ENCODE measurements around the gene RAB28.

RAB28 gene

DNA sequence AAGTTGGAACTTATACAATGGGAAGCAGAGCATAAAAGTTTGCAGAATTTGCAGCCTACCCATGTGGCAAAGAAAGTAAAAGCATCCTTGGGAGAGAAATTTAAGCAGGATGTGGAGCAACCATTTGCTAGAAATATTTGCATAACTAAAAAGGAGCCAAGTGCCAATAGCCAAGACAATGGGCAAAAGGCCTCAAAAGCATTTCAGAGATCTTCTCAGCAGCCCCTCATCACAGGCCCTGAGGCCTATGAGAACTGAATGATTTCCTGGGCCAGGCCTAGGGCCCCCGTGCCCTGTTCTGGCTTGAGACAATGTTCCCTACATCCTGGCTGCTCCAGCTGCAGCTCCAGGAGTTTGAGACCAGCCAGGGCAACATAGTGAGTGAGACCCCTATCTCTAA lies 25.3 kb upstream of the RAB28 start:
- Histone ChIP-seq H3K4me3 (ENCODE audit: low read length in 2 of 2) (no peak overlapping the region), H3K4me1 (ENCODE audit: control insufficient read depth in 2 of 2, insufficient read depth in 2 of 2, low read length in 2 of 2) (no peaks in the 10 kb centered on the region), H3K36me3 (ENCODE audit: control insufficient read depth in 2 of 2, insufficient read depth in 2 of 2, low read length in 2 of 2) (no peaks in the 10 kb centered on the region), H3K27ac (ENCODE audit: low read depth in 2 of 2, low read length in 2 of 2) (no peak overlapping the region), H3K9ac (ENCODE audit: low read depth in 1 of 2, low read length in 2 of 2) (no peak overlapping the region), H3K9me3 (ENCODE audit: control insufficient read depth in 2 of 2, low read length in 2 of 2) (no peaks in the 10 kb centered on the region), H3K27me3 (ENCODE audit: control insufficient read depth in 2 of 2, insufficient read depth in 2 of 2, low read length in 2 of 2) (no peaks in the 10 kb centered on the region)

DNA sequence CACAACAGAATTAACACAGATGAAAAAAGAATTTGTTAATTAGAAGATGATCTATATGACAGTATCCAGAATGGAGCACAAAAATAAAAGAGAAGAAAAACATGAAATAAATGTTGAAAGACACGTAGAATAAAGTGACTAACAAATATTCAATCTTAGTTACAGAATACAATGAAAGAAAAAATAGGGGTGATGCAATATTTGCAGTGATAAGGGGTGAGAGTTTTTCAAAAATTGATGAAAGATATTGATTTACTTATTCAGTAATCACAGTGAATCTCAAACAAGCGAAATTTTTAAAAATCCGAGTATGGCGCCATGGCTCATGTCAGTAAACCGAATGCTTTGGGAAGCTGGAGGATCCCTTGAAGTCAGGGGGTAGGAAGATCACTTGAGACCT lies 20.2 kb upstream of the RAB28 start:
- H3K36me3 ChIP-seq (ENCODE audit: control insufficient read depth in 2 of 2, insufficient read depth in 2 of 2, low read length in 2 of 2) = no peaks in the 10 kb centered on the region
- H3K9ac ChIP-seq (ENCODE audit: low read depth in 1 of 2, low read length in 2 of 2) = no peak overlapping the region
- H3K4me1 ChIP-seq (ENCODE audit: control insufficient read depth in 2 of 2, insufficient read depth in 2 of 2, low read length in 2 of 2) = no peaks in the 10 kb centered on the region
- H3K4me3 ChIP-seq (ENCODE audit: low read length in 2 of 2) = no peak overlapping the region
- H3K27ac ChIP-seq (ENCODE audit: low read depth in 2 of 2, low read length in 2 of 2) = no peak overlapping the region
- no peaks in the 10 kb centered on the region for H3K9me3 ChIP-seq (ENCODE audit: control insufficient read depth in 2 of 2, low read length in 2 of 2)
- peaks cover 0 to 3% of the 10 kb centered on the region in 2 donors for H3K27me3 ChIP-seq (ENCODE audit: control insufficient read depth in 2 of 2, insufficient read depth in 2 of 2, low read length in 2 of 2)

DNA sequence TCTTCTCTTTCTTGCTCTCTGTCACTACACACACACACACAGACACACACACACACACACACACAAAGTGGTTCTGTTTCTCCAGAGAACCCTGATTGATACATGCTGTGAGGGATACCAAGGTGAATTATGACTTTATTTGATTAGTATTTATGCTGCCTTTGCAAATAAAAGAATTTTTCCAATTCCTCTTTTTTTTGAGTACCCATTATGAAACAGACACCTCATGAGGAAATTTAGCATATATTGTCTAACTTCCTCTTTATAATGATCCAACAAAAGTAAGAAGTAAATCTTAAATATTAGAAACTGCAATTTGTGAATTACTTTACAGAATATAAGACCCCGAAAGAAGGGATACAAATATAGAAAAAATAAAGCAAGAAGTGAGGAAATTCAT lies 14.3 kb upstream of the RAB28 start:
- H3K36me3 ChIP-seq (ENCODE audit: control insufficient read depth in 2 of 2, insufficient read depth in 2 of 2, low read length in 2 of 2) = no peaks in the 10 kb centered on the region
- H3K9ac ChIP-seq (ENCODE audit: low read depth in 1 of 2, low read length in 2 of 2) = no peak overlapping the region
- no peak overlapping the region for H3K4me3 ChIP-seq (ENCODE audit: low read length in 2 of 2)
- H3K27ac ChIP-seq (ENCODE audit: low read depth in 2 of 2, low read length in 2 of 2) = no peak overlapping the region
- peaks cover 0 to 4% of the 10 kb centered on the region in 2 donors for H3K4me1 ChIP-seq (ENCODE audit: control insufficient read depth in 2 of 2, insufficient read depth in 2 of 2, low read length in 2 of 2)
- peaks cover 0 to 3% of the 10 kb centered on the region in 2 donors for H3K27me3 ChIP-seq (ENCODE audit: control insufficient read depth in 2 of 2, insufficient read depth in 2 of 2, low read length in 2 of 2)
- H3K9me3 ChIP-seq (ENCODE audit: control insufficient read depth in 2 of 2, low read length in 2 of 2) = no peaks in the 10 kb centered on the region

DNA sequence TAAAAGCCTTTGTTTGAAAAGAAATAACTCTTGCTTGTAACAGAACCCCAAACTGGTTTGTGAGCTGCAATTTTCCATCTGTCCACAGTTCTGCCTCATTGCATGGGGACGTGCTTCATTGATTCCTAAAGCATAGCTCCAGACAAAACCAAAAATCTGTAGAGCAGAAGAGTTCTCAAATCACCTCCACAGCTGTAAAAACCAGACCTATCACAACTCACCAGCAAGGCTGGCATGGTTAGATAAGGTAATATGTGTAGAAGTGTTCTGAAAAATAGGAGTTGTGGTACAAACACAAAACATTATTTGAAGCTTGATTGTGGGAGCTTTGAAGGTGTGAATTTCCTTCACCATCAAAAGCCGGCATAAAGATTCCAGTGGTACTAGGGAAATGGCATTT lies 12.5 kb upstream of the RAB28 start:
- no peaks in the 10 kb centered on the region for H3K9me3 ChIP-seq (ENCODE audit: control insufficient read depth in 2 of 2, low read length in 2 of 2)
- no peak overlapping the region for H3K27ac ChIP-seq (ENCODE audit: low read depth in 2 of 2, low read length in 2 of 2)
- H3K36me3 ChIP-seq (ENCODE audit: control insufficient read depth in 2 of 2, insufficient read depth in 2 of 2, low read length in 2 of 2) = no peaks in the 10 kb centered on the region
- peaks cover 0 to 4% of the 10 kb centered on the region in 2 donors for H3K4me1 ChIP-seq (ENCODE audit: control insufficient read depth in 2 of 2, insufficient read depth in 2 of 2, low read length in 2 of 2)
- no peak overlapping the region for H3K4me3 ChIP-seq (ENCODE audit: low read length in 2 of 2)
- no peak overlapping the region for H3K9ac ChIP-seq (ENCODE audit: low read depth in 1 of 2, low read length in 2 of 2)
- H3K27me3 ChIP-seq (ENCODE audit: control insufficient read depth in 2 of 2, insufficient read depth in 2 of 2, low read length in 2 of 2) = peaks cover 0 to 3% of the 10 kb centered on the region in 2 donors

DNA sequence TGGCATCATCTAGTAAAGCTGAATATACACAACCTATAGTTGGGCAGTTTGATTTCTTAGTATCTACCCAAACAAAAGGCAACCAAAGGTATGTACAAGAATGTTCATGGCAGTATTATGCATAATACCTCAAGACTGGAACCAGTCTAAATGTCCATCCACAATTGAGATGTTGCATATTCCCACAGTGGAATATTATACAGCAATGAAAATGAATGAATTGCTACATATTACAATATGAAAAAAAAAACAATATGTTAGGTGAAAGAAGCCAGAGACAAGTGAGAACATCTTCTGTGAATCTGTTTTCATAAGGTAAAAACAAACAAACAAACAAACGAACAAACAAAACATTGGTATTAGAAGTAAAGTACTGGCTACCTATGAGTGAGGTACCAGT lies 11.6 kb upstream of the RAB28 start:
- peaks cover 0 to 4% of the 10 kb centered on the region in 2 donors for H3K4me1 ChIP-seq (ENCODE audit: control insufficient read depth in 2 of 2, insufficient read depth in 2 of 2, low read length in 2 of 2)
- H3K4me3 ChIP-seq (ENCODE audit: low read length in 2 of 2) = no peak overlapping the region
- no peaks in the 10 kb centered on the region for H3K27me3 ChIP-seq (ENCODE audit: control insufficient read depth in 2 of 2, insufficient read depth in 2 of 2, low read length in 2 of 2)
- no peaks in the 10 kb centered on the region for H3K36me3 ChIP-seq (ENCODE audit: control insufficient read depth in 2 of 2, insufficient read depth in 2 of 2, low read length in 2 of 2)
- H3K9me3 ChIP-seq (ENCODE audit: control insufficient read depth in 2 of 2, low read length in 2 of 2) = no peaks in the 10 kb centered on the region
- no peak overlapping the region for H3K27ac ChIP-seq (ENCODE audit: low read depth in 2 of 2, low read length in 2 of 2)
- no peak overlapping the region for H3K9ac ChIP-seq (ENCODE audit: low read depth in 1 of 2, low read length in 2 of 2)

DNA sequence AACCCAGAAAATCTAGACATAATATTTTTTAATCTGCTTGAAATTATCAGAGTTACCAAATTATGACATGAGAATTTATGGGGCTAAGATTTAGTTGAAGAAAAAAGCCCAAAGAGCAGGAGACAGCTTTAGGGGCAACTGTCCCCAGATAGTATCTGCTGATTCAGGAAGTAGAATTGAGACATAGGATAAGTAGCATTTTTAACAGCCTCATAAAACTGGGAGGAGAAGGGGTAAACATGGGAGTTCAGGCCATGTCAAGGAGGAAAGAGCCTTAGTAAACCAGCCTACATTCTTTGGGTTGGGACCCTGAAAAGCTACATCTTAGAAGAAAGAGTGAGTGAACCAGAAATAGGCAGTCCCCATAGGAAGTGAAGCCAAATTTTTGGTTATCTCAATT lies 9.7 kb upstream of the RAB28 start:
- peaks cover 0 to 4% of the 10 kb centered on the region in 2 donors for H3K4me1 ChIP-seq (ENCODE audit: control insufficient read depth in 2 of 2, insufficient read depth in 2 of 2, low read length in 2 of 2)
- no peak overlapping the region for H3K27ac ChIP-seq (ENCODE audit: low read depth in 2 of 2, low read length in 2 of 2)
- H3K9ac ChIP-seq (ENCODE audit: low read depth in 1 of 2, low read length in 2 of 2) = no peak overlapping the region
- peaks cover 0 to 3% of the 10 kb centered on the region in 2 donors for H3K27me3 ChIP-seq (ENCODE audit: control insufficient read depth in 2 of 2, insufficient read depth in 2 of 2, low read length in 2 of 2)
- H3K9me3 ChIP-seq (ENCODE audit: control insufficient read depth in 2 of 2, low read length in 2 of 2) = no peaks in the 10 kb centered on the region
- no peaks in the 10 kb centered on the region for H3K36me3 ChIP-seq (ENCODE audit: control insufficient read depth in 2 of 2, insufficient read depth in 2 of 2, low read length in 2 of 2)
- no peak overlapping the region for H3K4me3 ChIP-seq (ENCODE audit: low read length in 2 of 2)

DNA sequence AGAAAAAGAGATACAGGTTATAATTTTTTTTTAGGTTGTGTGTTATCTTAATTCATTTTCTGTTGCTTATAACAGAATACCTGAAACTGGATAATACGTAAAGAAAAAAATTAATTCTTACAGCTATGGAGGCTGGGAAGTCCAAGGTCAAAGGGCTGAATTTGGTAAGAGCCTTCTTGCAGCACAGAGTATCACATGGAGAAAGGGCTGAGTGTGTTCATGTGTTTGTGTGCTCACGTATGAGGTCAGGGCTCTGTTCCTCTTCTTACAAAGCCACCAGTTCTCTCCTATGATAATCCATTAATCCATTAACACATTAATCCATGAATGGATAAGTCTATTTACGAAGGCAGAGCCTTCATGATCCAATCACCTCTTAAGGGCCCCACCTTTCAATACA lies 8.6 kb upstream of the RAB28 start:
- H3K9ac ChIP-seq (ENCODE audit: low read depth in 1 of 2, low read length in 2 of 2) = no peak overlapping the region
- no peak overlapping the region for H3K27ac ChIP-seq (ENCODE audit: low read depth in 2 of 2, low read length in 2 of 2)
- no peaks in the 10 kb centered on the region for H3K9me3 ChIP-seq (ENCODE audit: control insufficient read depth in 2 of 2, low read length in 2 of 2)
- H3K4me3 ChIP-seq (ENCODE audit: low read length in 2 of 2) = no peak overlapping the region
- peaks cover 0 to 8% of the 10 kb centered on the region in 2 donors for H3K27me3 ChIP-seq (ENCODE audit: control insufficient read depth in 2 of 2, insufficient read depth in 2 of 2, low read length in 2 of 2)
- H3K4me1 ChIP-seq (ENCODE audit: control insufficient read depth in 2 of 2, insufficient read depth in 2 of 2, low read length in 2 of 2) = peaks cover 0 to 4% of the 10 kb centered on the region in 2 donors
- no peaks in the 10 kb centered on the region for H3K36me3 ChIP-seq (ENCODE audit: control insufficient read depth in 2 of 2, insufficient read depth in 2 of 2, low read length in 2 of 2)

DNA sequence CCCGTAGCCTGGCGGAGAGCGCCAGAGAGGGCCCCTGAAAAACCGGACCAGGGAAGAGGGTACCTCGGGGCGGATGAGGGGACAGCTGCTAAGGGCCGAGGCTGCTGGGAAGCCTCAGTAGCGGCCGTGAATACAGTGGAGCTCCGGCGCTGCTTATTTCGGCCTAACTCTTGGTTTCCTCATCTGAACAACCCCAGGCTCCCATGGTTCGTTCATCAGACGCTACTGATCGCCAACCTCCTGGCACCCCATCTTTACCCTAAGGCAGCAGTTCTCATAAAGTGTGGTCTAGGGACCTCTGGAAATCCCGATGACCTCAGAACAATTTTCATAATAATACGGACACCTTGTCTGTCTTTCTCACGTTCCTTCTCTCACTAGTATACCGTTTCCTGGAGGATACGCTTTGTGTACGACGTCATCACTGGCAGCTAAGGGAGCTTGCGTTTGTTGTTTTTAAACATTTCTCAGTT lies 645 bp upstream of the RAB28 start:
- H3K9ac ChIP-seq (ENCODE audit: low read depth in 1 of 2, low read length in 2 of 2) = peak overlapping the region; percentile 30 to 97
- H3K27ac ChIP-seq (ENCODE audit: low read depth in 2 of 2, low read length in 2 of 2) = peak overlapping the region; percentile 88 to 92
- H3K4me3 ChIP-seq (ENCODE audit: low read length in 2 of 2) = peak overlapping the region; percentile 96 to 98
- no peaks in the 10 kb centered on the region for H3K9me3 ChIP-seq (ENCODE audit: control insufficient read depth in 2 of 2, low read length in 2 of 2)
- H3K36me3 ChIP-seq (ENCODE audit: control insufficient read depth in 2 of 2, insufficient read depth in 2 of 2, low read length in 2 of 2) = no peaks in the 10 kb centered on the region
- H3K27me3 ChIP-seq (ENCODE audit: control insufficient read depth in 2 of 2, insufficient read depth in 2 of 2, low read length in 2 of 2) = peaks cover 0 to 8% of the 10 kb centered on the region in 2 donors
- peaks cover 11 to 14% of the 10 kb centered on the region in 2 donors for H3K4me1 ChIP-seq (ENCODE audit: control insufficient read depth in 2 of 2, insufficient read depth in 2 of 2, low read length in 2 of 2)

DNA sequence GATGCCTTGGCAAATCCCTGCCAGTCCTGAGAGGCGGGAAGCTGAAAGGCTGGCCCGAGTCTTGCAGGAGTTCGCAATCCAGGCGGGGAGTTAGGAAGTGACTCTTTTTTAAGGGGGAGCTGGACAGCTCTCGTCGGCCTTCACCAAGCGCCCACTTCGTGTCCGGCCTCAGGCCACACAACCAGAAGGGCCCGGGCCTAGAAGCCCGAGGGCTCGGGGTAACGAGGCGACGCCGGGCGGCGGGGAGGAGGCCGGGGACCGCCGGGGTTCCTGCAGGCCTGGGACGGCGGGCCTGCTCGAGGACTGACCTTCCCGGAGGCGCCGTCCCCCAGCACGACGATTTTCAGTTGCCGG lies 395 bp downstream of the RAB28 start:
- no peaks in the 10 kb centered on the region for H3K9me3 ChIP-seq (ENCODE audit: control insufficient read depth in 2 of 2, low read length in 2 of 2)
- H3K27me3 ChIP-seq (ENCODE audit: control insufficient read depth in 2 of 2, insufficient read depth in 2 of 2, low read length in 2 of 2) = peaks cover 0 to 4% of the 10 kb centered on the region in 2 donors
- peak overlapping the region; percentile 96 to 98 for H3K4me3 ChIP-seq (ENCODE audit: low read length in 2 of 2)
- no peaks in the 10 kb centered on the region for H3K36me3 ChIP-seq (ENCODE audit: control insufficient read depth in 2 of 2, insufficient read depth in 2 of 2, low read length in 2 of 2)
- H3K4me1 ChIP-seq (ENCODE audit: control insufficient read depth in 2 of 2, insufficient read depth in 2 of 2, low read length in 2 of 2) = peaks cover 11 to 14% of the 10 kb centered on the region in 2 donors
- peak overlapping the region; percentile 76 to 86 for H3K9ac ChIP-seq (ENCODE audit: low read depth in 1 of 2, low read length in 2 of 2)
- peak overlapping the region; percentile 88 to 92 for H3K27ac ChIP-seq (ENCODE audit: low read depth in 2 of 2, low read length in 2 of 2)

DNA sequence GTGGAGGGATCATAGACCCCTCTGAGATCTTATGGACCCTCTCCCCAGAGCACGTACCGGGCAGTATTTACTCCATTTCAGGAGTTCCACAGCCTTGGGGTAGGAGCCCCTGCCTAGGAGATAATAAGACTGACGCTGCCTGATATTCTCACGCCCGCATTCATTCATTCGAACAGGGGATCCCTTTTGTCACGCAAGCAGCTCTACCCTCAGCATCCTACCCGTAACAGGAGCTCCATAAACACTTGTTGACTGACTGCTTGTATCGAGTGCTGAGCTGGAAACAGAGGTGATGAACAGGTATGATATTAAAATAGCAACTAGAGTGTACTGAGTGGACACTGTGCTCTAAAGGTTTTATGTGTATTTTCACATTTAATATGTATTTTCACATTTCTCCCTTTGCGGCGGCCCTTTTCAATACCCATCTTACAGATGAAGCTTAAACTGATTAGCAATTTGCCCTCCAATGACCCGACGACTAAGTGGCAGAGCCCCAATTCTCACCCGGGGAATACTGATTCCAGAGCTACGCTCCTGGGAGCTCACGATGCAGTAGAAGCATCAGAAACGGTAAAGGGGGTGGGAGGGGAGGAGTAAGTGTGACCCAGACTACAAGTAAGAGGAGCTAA lies 888 bp downstream of the RAB28 start:
- H3K4me1 ChIP-seq (ENCODE audit: control insufficient read depth in 2 of 2, insufficient read depth in 2 of 2, low read length in 2 of 2) = peaks cover 11 to 14% of the 10 kb centered on the region in 2 donors
- peaks cover 0 to 3% of the 10 kb centered on the region in 2 donors for H3K36me3 ChIP-seq (ENCODE audit: control insufficient read depth in 2 of 2, insufficient read depth in 2 of 2, low read length in 2 of 2)
- H3K9ac ChIP-seq (ENCODE audit: low read depth in 1 of 2, low read length in 2 of 2) = peak overlapping the region; percentile 76 to 86
- H3K9me3 ChIP-seq (ENCODE audit: control insufficient read depth in 2 of 2, low read length in 2 of 2) = no peaks in the 10 kb centered on the region
- no peaks in the 10 kb centered on the region for H3K27me3 ChIP-seq (ENCODE audit: control insufficient read depth in 2 of 2, insufficient read depth in 2 of 2, low read length in 2 of 2)
- peak overlapping the region; percentile 96 to 98 for H3K4me3 ChIP-seq (ENCODE audit: low read length in 2 of 2)
- peak overlapping the region; percentile 88 to 92 for H3K27ac ChIP-seq (ENCODE audit: low read depth in 2 of 2, low read length in 2 of 2)

All from mucosa of rectum (tissue), 2 donors.